Hepatic stellate cell (primary cell): ENCODE measurements around the gene XYLT1.

Source experiments
- DNase-seq: peaks from one replicate; pipeline ENCODE4 v3.0.0; 2011; ENCODE audit warnings: low spot score

XYLT1 gene

GRCh38 chr16:17138801-17139200 is 332.0 kb downstream of the XYLT1 start:
- no peak for DNase-seq

GRCh38 chr16:17135439-17135838 is 335.3 kb downstream of the XYLT1 start:
- no peak for DNase-seq

GRCh38 chr16:17134586-17134985 is 336.2 kb downstream of the XYLT1 start:
- DNase-seq = no peak

GRCh38 chr16:17133851-17134250 is 336.9 kb downstream of the XYLT1 start:
- DNase-seq = no peak

GRCh38 chr16:17131351-17131750 is 339.4 kb downstream of the XYLT1 start:
- DNase-seq = no peak

GRCh38 chr16:17130733-17131132 is 340.0 kb downstream of the XYLT1 start:
- no peak for DNase-seq

GRCh38 chr16:17129971-17130370 is 340.8 kb downstream of the XYLT1 start:
- no peak for DNase-seq

- DNase-seq = no peak
These were observed 342.0 kb downstream of the XYLT1 start for GRCh38 chr16:17128791-17129190.

GRCh38 chr16:17126156-17126555 is 344.6 kb downstream of the XYLT1 start:
- DNase-seq = no peak

- no peak for DNase-seq
These were observed 345.1 kb downstream of the XYLT1 start for GRCh38 chr16:17125671-17126070.

GRCh38 chr16:17117906-17118577 is 352.7 kb downstream of the XYLT1 start:
- no peak for DNase-seq

GRCh38 chr16:17116595-17117322 is 354.0 kb downstream of the XYLT1 start:
- DNase-seq = no peak

- DNase-seq = no peak
These were observed 361.3 kb downstream of the XYLT1 start for GRCh38 chr16:17109413-17109812.

GRCh38 chr16:17108596-17108995 is 362.2 kb downstream of the XYLT1 start:
- DNase-seq = no peak

- no peak for DNase-seq
These were observed 363.3 kb downstream of the XYLT1 start for GRCh38 chr16:17107450-17107849.

- DNase-seq = no peak
These were observed 364.4 kb downstream of the XYLT1 start for GRCh38 chr16:17106243-17106791.

GRCh38 chr16:17105239-17105797 is 365.4 kb downstream of the XYLT1 start:
- DNase-seq = no peak

- DNase-seq = no peak
These were observed 366.1 kb downstream of the XYLT1 start for GRCh38 chr16:17104654-17105053.

- DNase-seq = no peak
These were observed 367.5 kb downstream of the XYLT1 start for GRCh38 chr16:17103216-17103615.

GRCh38 chr16:17101646-17102045 is 369.1 kb downstream of the XYLT1 start:
- DNase-seq = no peak

- DNase-seq = no peak
These were observed 372.1 kb downstream of the XYLT1 start for GRCh38 chr16:17098685-17099084.

- no peak for DNase-seq
These were observed 386.6 kb downstream of the XYLT1 start for GRCh38 chr16:17084130-17084529.

GRCh38 chr16:17083628-17084027 is 387.1 kb downstream of the XYLT1 start:
- DNase-seq = no peak
